ENCODE measurements around the gene DNAJC15. TPM values are rescaled to one million over a fixed set of nuclear protein-coding genes. Genes with fewer than 3 reads are reported as not detected.

DNAJC15 gene
- total and polyA plus RNA-seq, 2 experiments from 2014 or later: 25.9 to 70.5 TPM

- Histone ChIP-seq H3K9me3 (ENCODE audit: low read depth) (no peaks in the 10 kb centered on the region), H3K4me3 (no peak overlapping the region), H2AFZ (no peak overlapping the region), H3K4me1 (ENCODE audit: insufficient read depth) (0 out of 2 replicates have a peak, but pooled peaks cover 13% of the 10 kb centered on the region), H3K9me2 (ENCODE audit: insufficient read depth) (no peaks in the 10 kb centered on the region), H3K4me2 (ENCODE audit: unreplicated experiment) (no peak overlapping the region), H3K27ac (no peak overlapping the region), H3F3A (ENCODE audit: insufficient read depth) (no peaks in the 10 kb centered on the region), H4K20me1 (ENCODE audit: insufficient read depth) (no peaks in the 10 kb centered on the region), H3K79me2 (ENCODE audit: insufficient read depth) (peaks cover 34% of the 10 kb centered on the region), H3K9ac (no peak overlapping the region), H3K27me3 (replicated peaks; ENCODE audit: insufficient read depth) (no peaks in the 10 kb centered on the region), H3K36me3 (ENCODE audit: low read depth) (no peaks in the 10 kb centered on the region)
- 84 to 86% methylated on average over 11 of the region's 11 CpGs for WGBS, 2 experiments (ENCODE audit: low coverage in 1 of 2, low lambda C conversion rate in 2 of 2, missing lambda C conversion rate in 2 of 2)
- TF ChIP-seq EZH2phosphoT487 (IDR thresholded peaks at IDR 0.05; ENCODE audit: insufficient read depth, low read depth): no peak
- DNase-seq: peak; percentile 24
- in situ Hi-C loops (cut with MboI): no loop called here
These were observed 1.3 kb upstream of the DNAJC15 start for GRCh38 chr13:43021926-43022670.

GRCh38 chr13:43022934-43023288, 475 bp upstream of the DNAJC15 start:
- Histone ChIP-seq H3K27me3 (replicated peaks; ENCODE audit: insufficient read depth) (no peaks in the 10 kb centered on the region), H3K4me3 (peak overlapping the region; percentile 86), H3K27ac (peak overlapping the region; percentile 83), H4K20me1 (ENCODE audit: insufficient read depth) (no peaks in the 10 kb centered on the region), H3K9me3 (ENCODE audit: low read depth) (no peaks in the 10 kb centered on the region), H3K9me2 (ENCODE audit: insufficient read depth) (no peaks in the 10 kb centered on the region), H3F3A (ENCODE audit: insufficient read depth) (no peaks in the 10 kb centered on the region), H3K36me3 (ENCODE audit: low read depth) (no peaks in the 10 kb centered on the region), H3K79me2 (ENCODE audit: insufficient read depth) (peaks cover 43% of the 10 kb centered on the region), H3K9ac (peak overlapping the region; percentile 85), H2AFZ (peak overlapping the region; percentile 98), H3K4me2 (ENCODE audit: unreplicated experiment) (peak overlapping the region; percentile 75), H3K4me1 (ENCODE audit: insufficient read depth) (0 out of 2 replicates have a peak, but pooled peaks cover 13% of the 10 kb centered on the region)
- TF ChIP-seq EZH2 (IDR thresholded peaks at IDR 0.05; ENCODE audit: insufficient read depth, poor library complexity, severe bottlenecking): no peak
- DNase-seq: no peak
- in situ Hi-C loops (cut with MboI): no loop called here
- 60% methylated on average over 12 of the region's 12 CpGs for WGBS, 2 experiments (ENCODE audit: low coverage in 1 of 2, low lambda C conversion rate in 2 of 2, missing lambda C conversion rate in 2 of 2)

- no peaks in the 10 kb centered on the region for H3K27me3 ChIP-seq (replicated peaks; ENCODE audit: insufficient read depth)
- in situ Hi-C loops (cut with MboI): no loop called here
- H3F3A ChIP-seq (ENCODE audit: insufficient read depth): no peaks in the 10 kb centered on the region
- no peaks in the 10 kb centered on the region for H3K9me2 ChIP-seq (ENCODE audit: insufficient read depth)
- peaks cover 74% of the 10 kb centered on the region for H3K79me2 ChIP-seq (ENCODE audit: insufficient read depth)
- H3K36me3 ChIP-seq (ENCODE audit: low read depth): 0 out of 2 replicates have a peak, but pooled peaks cover 5% of the 10 kb centered on the region
- DNase-seq: no peak
- 65 to 66% methylated on average over 2 of the region's 2 CpGs for WGBS, 2 experiments (ENCODE audit: low coverage in 1 of 2, low lambda C conversion rate in 2 of 2, missing lambda C conversion rate in 2 of 2)
- H2AFZ ChIP-seq: no peak overlapping the region
- TF ChIP-seq EZH2phosphoT487 (IDR thresholded peaks at IDR 0.05; ENCODE audit: insufficient read depth, low read depth) (no peak), EZH2 (IDR thresholded peaks at IDR 0.05; ENCODE audit: insufficient read depth, poor library complexity, severe bottlenecking) (no peak)
- no peak overlapping the region for H3K9ac ChIP-seq
- H3K4me3 ChIP-seq: no peak overlapping the region
- no peak overlapping the region for H3K4me2 ChIP-seq (ENCODE audit: unreplicated experiment)
- H3K9me3 ChIP-seq (ENCODE audit: low read depth): no peaks in the 10 kb centered on the region
- H3K4me1 ChIP-seq (ENCODE audit: insufficient read depth): 0 out of 2 replicates have a peak, but pooled peaks cover 13% of the 10 kb centered on the region
- no peaks in the 10 kb centered on the region for H4K20me1 ChIP-seq (ENCODE audit: insufficient read depth)
- H3K27ac ChIP-seq: no peak overlapping the region
These were observed 2.9 kb downstream of the DNAJC15 start for GRCh38 chr13:43026262-43026661.

- no peaks in the 10 kb centered on the region for H4K20me1 ChIP-seq (ENCODE audit: insufficient read depth)
- no peak overlapping the region for H3K4me3 ChIP-seq
- TF ChIP-seq EZH2phosphoT487 (IDR thresholded peaks at IDR 0.05; ENCODE audit: insufficient read depth, low read depth) (no peak), EZH2 (IDR thresholded peaks at IDR 0.05; ENCODE audit: insufficient read depth, poor library complexity, severe bottlenecking) (no peak)
- WGBS, 2 experiments (ENCODE audit: low coverage in 1 of 2, low lambda C conversion rate in 2 of 2, missing lambda C conversion rate in 2 of 2): 95 to 100% methylated on average over 4 of the region's 4 CpGs
- H3K9ac ChIP-seq: no peak overlapping the region
- 0 out of 2 replicates have a peak, but pooled peaks cover 9% of the 10 kb centered on the region for H3K4me1 ChIP-seq (ENCODE audit: insufficient read depth)
- H3K4me2 ChIP-seq (ENCODE audit: unreplicated experiment): no peak overlapping the region
- no peak overlapping the region for H2AFZ ChIP-seq
- DNase-seq: no peak
- in situ Hi-C loops (cut with MboI): no loop called here
- no peaks in the 10 kb centered on the region for H3F3A ChIP-seq (ENCODE audit: insufficient read depth)
- H3K9me3 ChIP-seq (ENCODE audit: low read depth): no peaks in the 10 kb centered on the region
- no peaks in the 10 kb centered on the region for H3K9me2 ChIP-seq (ENCODE audit: insufficient read depth)
- peaks cover 95% of the 10 kb centered on the region for H3K79me2 ChIP-seq (ENCODE audit: insufficient read depth)
- no peaks in the 10 kb centered on the region for H3K27me3 ChIP-seq (replicated peaks; ENCODE audit: insufficient read depth)
- no peak overlapping the region for H3K27ac ChIP-seq
- 0 out of 2 replicates have a peak, but pooled peaks cover 5% of the 10 kb centered on the region for H3K36me3 ChIP-seq (ENCODE audit: low read depth)
These were observed 7.2 kb downstream of the DNAJC15 start for GRCh38 chr13:43030548-43030947.

All from GM23248 (cell line).